ENCODE results near the gene PPP2R5D.

Gene PPP2R5D

GRCh38 chr6:42963855-42964605, 20.3 kb upstream of the PPP2R5D start:
- peak; percentile 47 for DNase-seq (ENCODE audit: low spot score)

GRCh38 chr6:42966571-42966970, 17.8 kb upstream of the PPP2R5D start:
- DNase-seq (ENCODE audit: low spot score), result no peak

- no peak for DNase-seq (ENCODE audit: low spot score)
These were observed 17.1 kb upstream of the PPP2R5D start for GRCh38 chr6:42967228-42967627.

GRCh38 chr6:42968126-42968701, 16.2 kb upstream of the PPP2R5D start:
- no peak for DNase-seq (ENCODE audit: low spot score)

DNA sequence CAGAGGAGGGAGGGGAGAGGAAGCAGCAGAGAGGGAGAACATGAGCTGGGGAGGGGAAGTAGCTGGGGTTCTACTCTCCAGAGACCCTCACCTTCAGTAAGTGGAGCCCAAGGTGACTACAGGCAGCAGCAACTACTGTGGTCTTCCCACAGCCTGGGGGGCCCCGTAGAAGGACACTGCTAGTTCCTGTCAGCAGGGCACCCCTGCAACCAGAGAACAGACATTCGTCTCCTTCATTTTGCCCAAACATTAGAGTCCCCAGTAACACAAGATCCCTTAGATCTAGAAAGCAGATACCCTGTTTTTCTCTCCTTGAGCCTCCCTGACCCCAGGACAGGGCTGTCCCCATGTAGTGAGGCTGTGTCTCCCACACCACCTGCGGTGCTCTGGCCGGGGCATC, 15.6 kb upstream of the PPP2R5D start:
- no peak for DNase-seq (ENCODE audit: low spot score)

GRCh38 chr6:42969431-42969830, 14.9 kb upstream of the PPP2R5D start:
- no peak for DNase-seq (ENCODE audit: low spot score)

GRCh38 chr6:42969934-42970333, 14.4 kb upstream of the PPP2R5D start:
- DNase-seq (ENCODE audit: low spot score), result no peak

GRCh38 chr6:42970871-42971612, 13.3 kb upstream of the PPP2R5D start:
- no peak for DNase-seq (ENCODE audit: low spot score)

DNA sequence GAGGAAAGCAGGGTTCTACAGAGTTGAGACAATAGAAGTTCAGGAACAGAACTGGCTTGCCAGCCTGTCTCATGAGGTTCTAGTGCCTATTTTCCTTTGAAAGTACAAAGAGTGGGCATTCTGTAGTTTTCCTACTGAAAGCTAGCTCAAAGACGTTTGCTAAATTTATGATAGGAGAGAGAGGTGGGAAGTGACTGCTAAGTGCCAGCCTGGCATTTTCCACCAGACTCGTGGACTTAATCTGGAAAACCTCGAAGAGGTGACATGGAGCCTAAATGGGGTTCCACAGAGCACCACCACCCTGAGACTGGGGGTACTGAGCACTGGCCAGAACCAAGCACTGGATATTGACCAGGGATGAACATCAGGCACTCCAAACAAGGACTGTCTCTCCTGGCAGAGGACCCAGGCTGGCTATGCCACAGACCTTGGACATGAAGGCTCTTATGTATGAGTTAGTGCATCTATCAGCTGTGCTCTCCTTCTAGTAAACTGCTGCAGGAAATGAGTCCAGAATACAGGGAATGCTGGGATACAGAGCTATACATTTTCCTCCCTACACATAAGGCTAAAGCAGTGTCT, 12.5 kb upstream of the PPP2R5D start:
- no peak for DNase-seq (ENCODE audit: low spot score)

GRCh38 chr6:42973926-42974325, 10.4 kb upstream of the PPP2R5D start:
- DNase-seq (ENCODE audit: low spot score), result no peak

DNA sequence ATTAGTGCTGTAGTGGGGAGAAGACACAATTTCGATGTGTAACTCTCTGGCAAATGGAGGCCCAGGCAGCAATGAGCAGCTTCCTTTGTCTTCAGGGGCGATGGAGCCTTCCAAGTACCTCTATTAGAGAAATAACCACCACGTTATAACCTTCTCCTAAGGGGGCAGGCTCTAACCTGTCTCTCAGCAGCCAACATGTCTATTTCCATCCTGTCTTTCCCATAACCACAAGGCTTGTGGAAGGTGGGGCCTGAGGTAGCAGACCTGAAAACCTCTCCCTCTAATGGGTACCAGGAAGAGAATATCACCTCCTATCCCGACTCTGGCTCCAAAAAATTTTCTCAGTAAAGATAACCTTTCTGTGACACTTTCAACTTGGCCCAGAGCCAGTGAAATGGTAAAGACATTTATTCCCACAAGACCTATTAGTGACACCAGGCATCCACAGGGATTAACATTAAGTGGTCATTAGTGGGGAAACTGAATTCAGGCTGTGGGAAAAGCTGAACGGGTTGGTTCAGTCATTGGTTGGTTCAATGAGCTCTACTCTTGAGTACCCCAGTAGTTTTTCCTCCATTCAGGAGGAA, 9.4 kb upstream of the PPP2R5D start:
- DNase-seq (ENCODE audit: low spot score), result no peak

GRCh38 chr6:42978487-42978838, 5.9 kb upstream of the PPP2R5D start:
- peak; percentile 35 for DNase-seq (ENCODE audit: low spot score)

DNA sequence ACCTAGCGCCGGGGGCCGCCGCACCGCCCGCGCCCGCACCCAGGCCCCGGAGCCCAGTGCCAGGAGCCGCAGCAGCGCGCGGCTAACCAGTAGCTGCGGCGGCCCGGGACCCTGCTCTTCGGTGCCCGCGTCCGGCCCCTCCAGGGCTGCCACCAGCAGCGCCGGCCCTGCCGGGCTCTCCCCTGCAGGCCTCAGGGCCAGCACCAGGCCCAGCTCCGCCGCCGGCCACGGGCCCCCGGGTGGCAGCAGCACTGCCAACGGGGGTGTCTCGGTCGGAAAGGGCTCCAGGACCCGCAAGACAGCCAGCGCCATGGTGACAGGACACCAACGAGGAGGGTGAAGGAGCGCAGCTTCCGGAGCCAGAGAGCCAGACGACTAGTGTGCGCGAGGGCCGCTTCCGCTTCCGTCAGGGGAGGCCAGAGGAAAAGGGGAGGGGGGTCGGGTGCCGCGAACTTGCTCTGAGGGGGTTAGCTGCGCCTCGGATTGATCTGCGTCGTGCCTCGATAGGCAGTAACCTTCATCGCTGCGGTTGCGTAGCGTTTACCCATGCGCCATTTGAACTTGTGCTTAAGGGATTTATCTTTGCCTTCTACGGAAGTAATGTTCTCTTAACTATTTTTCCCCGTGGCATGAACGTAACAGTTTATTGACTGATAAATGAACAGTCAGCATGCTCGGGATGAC, 5.4 kb upstream of the PPP2R5D start, which contains the start of gene PEX6:
TSS of gene PEX6 (minus strand) at position 343 of the 684 bp plus-strand sequence. CDS start at position 312, 31 bp downstream.
- peak; percentile 75 for DNase-seq (ENCODE audit: low spot score)

- DNase-seq (ENCODE audit: low spot score), result peak; percentile 34
These were observed 4.7 kb upstream of the PPP2R5D start for GRCh38 chr6:42979523-42980177.

DNA sequence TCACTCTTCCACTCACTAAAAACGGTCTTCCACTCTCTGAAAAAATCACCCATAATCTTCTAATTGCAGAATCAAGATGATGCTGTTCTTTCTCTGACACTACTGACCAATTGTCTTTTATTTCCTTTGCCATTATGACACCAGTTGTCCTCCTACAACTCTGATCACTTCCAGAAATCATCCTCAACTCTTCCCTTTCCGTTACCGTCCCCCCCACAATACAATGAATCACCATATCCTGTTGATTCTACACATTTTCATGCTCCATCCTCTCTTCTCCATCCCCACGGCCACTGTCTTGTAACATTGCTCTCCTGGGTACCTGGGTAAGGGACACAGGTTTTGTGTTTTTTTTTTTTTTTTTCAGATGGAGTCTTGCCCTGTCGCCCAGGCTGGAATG, 2.5 kb upstream of the PPP2R5D start:
- no peak for DNase-seq (ENCODE audit: low spot score)

- DNase-seq (ENCODE audit: low spot score), result no peak
These were observed 630 bp downstream of the PPP2R5D start for GRCh38 chr6:42984924-42985475.

GRCh38 chr6:42987533-42988451, 3.4 kb downstream of the PPP2R5D start:
- DNase-seq (ENCODE audit: low spot score), result no peak

DNA sequence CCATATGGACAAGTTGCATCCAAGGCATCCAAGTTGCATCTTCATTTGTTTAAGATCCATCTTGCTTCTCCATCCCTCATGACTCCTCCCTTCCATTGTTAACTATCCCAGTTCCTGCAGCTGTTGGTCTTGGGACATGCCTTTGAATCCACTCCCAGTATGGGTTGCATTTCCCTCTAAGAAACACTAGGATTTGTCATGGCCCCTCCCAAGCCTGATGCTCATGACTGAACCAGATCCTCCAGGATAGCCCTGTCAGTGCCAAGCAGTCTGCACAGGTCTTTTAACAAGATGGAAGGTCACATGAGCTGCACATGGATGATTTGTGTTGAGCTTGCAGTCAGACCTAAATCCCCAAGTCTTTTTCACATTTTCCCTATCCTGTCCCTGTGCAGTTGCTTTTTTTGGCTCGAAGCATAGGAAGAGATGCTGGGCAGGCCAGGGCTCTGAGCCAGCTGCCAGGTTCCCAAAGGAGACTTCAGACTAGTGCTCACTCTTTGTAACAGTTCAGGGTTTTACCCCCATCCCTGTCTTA, 4.2 kb downstream of the PPP2R5D start:
- no peak for DNase-seq (ENCODE audit: low spot score)

GRCh38 chr6:42989923-42990322, 5.6 kb downstream of the PPP2R5D start:
- DNase-seq (ENCODE audit: low spot score), result no peak

DNA sequence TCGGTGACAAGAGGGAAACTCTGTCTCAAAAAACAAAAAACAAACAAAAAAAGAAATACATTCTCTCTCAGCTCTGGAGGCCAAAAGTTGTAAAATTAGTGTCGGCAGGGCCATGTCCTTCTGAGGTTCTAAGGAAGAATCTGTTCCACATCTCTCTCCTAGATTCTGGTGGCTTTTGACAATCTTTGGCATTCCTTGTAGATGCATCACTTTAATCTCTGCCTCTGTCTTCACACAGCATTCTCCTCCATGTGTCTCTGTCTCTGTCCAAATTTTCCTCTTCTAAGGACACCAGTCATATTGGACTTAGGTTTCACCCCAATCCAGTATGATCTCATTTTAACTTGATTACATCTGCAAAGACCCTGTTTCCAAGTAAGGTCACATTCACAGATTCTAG, 9.1 kb downstream of the PPP2R5D start:
- DNase-seq (ENCODE audit: low spot score), result no peak

Measured in HuH-7.5 (cell line).